Activated T-cell treated with anti-CD3 and anti-CD28 coated beads, Interleukin-2, amount 50 U/mL, for 72 hours (primary cell): ENCODE results near the gene SENP5. TPM values are rescaled to one million over a fixed set of nuclear protein-coding genes. Genes with fewer than 3 reads are reported as not detected.
A peak's percentile ranks its signal among the peaks of the same experiment; 100 is the strongest.
"Not testable (repeated sequence)": the region's sequence is repeated elsewhere in the genome, so short reads cannot be mapped to it uniquely, and the experiment has no call there.

Experiments
- ATAC-seq, 2 donors: fragments of 150-1000 bp; cut with Tn5 transposase; replicated peaks in 1 of 2; 2 replicates each; pipeline ENCODE4 v1.10.0; 2021; ENCODE audit warnings: moderate library complexity in 2 of 2, mild to moderate bottlenecking in 1 of 2
- DNase-seq, 2 donors: peaks; one replicate each; pipeline ENCODE4 v3.0.0; 2021 to 2022; ENCODE audit warnings: mixed read lengths in 1 of 2
- H3K27ac Mint-ChIP-seq: one replicate; pipeline ENCODE4 v1.8.0; 2022; ENCODE audit warnings: mild to moderate bottlenecking, moderate library complexity, mixed read lengths
- H3K27me3 Mint-ChIP-seq: one replicate; pipeline ENCODE4 v1.8.0; 2022; ENCODE audit warnings: low read depth, mixed read lengths
- H3K36me3 Mint-ChIP-seq, 2 donors: one replicate each; pipeline ENCODE4 v1.8.0; 2022; ENCODE audit warnings: mixed read lengths in 2 of 2, mild to moderate bottlenecking in 1 of 2; ENCODE audit not compliant: insufficient read depth in 2 of 2
- H3K4me1 Mint-ChIP-seq: one replicate; pipeline ENCODE4 v1.8.0; 2022; ENCODE audit warnings: low read depth, mixed read lengths
- H3K4me3 Mint-ChIP-seq, 2 donors: one replicate each; pipeline ENCODE4 v1.8.0; 2022; ENCODE audit warnings: mild to moderate bottlenecking in 2 of 2, mixed read lengths in 2 of 2, moderate library complexity in 2 of 2
- H3K9me3 Mint-ChIP-seq, 2 donors: one replicate each; pipeline ENCODE4 v1.8.0; 2022; ENCODE audit warnings: mixed read lengths in 2 of 2
- total RNA-seq, 2 donors: library from RNA; stranded (reverse); gene quantifications; one replicate each; pipeline ENCODE4 v1.2.3, GENCODE V29; 2022

SENP5 gene
- total RNA-seq, 2 donors from 2014 or later = 33.7 to 38.6 TPM

DNA sequence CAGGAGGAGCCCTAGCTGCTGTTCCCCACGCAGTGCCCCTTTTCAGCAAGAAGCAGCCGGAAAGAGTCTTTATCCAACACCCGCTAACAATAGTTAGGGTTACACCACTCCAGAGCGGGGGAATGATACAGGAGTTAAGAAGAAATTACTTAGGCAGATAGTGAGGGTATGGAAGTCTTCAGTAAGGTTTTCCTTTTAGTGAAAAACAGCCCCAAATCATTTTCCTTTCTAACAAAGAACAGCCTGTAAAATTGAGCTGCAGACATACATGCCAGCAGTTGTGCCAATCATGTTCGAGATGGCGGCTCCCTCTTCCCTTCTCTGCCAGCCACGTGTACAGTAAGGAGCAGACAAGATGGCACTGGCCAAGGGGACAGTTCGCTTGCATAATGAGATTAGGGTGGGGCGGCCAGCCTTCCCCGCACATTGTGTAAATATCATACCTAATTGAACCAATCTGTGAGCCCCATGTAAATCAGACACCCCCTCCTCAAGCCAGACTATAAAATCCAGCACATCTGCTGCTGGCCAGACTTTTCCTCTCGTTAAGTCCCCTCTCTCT, 18.5 kb upstream of the SENP5 start:
- no peak overlapping the region for H3K27ac Mint-ChIP-seq
- DNase-seq (no peak), ATAC-seq (no peak)
- no peaks in the 10 kb centered on the region for H3K36me3 Mint-ChIP-seq
- H3K4me3 Mint-ChIP-seq = no peak overlapping the region
- H3K9me3 Mint-ChIP-seq = no peaks in the 10 kb centered on the region
- H3K4me1 Mint-ChIP-seq = no peaks in the 10 kb centered on the region
- peaks cover 5% of the 10 kb centered on the region for H3K27me3 Mint-ChIP-seq

DNA sequence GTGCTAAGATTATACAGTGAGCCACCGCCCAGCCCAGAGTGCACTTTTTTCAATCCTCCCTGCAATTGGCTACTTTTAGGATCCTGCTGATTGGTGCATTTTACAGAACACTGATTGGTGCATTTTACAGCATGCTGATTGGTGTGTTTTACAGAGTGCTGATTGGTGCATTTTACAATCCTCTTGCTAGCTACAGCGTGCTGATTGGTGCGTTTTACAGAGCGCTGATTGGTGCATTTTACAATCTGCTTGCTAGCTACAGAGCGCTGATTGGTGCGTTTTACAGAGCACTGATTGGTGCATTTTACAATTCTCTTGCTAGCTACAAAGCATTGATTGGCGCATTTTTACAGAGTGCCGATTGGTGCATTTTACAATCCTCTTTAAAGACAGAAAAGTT, 4.7 kb upstream of the SENP5 start:
- H3K4me1 Mint-ChIP-seq, H3K36me3 Mint-ChIP-seq, H3K27ac Mint-ChIP-seq, H3K4me3 Mint-ChIP-seq, H3K9me3 Mint-ChIP-seq, H3K27me3 Mint-ChIP-seq, ATAC-seq, DNase-seq: not testable (repeated sequence)

DNA sequence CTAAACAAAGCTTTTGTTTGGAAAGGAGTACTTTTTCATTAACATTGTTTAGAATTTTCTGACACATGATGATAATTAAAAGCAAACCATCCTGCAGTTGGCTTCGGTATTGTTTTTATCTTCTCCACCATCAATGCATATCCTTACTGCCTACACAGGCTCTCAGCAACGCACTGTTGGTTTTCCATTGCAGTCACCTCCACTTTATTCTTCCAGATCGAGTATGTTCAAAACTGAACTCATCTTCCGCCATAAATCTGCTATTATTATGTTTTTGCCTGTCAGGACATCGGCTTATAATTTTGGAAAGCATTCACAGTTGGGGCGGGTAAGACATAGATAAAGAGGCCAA, 589 bp upstream of the SENP5 start:
- Mint-ChIP-seq H3K36me3 (peaks cover 1 to 3% of the 10 kb centered on the region in 2 donors), H3K4me1 (peaks cover 19% of the 10 kb centered on the region), H3K9me3 (peaks cover 0 to 5% of the 10 kb centered on the region in 2 donors), H3K27ac (peak overlapping the region; percentile 92), H3K4me3 (peak overlapping the region; percentile 90 to 91), H3K27me3 (no peaks in the 10 kb centered on the region)
- DNase-seq = no peak
- ATAC-seq = no peak

DNA sequence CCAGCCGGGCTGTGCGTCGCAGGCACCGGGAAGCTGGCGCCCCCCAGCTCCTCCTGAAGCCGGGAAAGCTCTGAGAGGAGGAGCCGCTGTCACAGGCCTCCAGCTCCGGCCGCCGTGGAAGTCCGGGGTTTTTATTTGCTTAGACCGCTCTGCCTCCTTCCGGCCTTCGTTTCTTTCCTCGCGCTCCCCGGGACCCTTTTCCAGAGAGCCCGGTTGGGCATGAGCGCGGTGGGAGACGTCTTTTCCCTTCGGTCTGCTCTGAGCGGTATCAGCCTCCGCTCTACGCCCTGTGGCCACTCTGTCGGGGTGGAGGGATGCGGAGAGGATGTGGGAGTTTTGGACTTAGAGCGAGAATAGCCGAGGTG, 559 bp downstream of the SENP5 start:
- Mint-ChIP-seq H3K4me3 (peak overlapping the region; percentile 91 to 96), H3K9me3 (peaks cover 0 to 1% of the 10 kb centered on the region in 2 donors), H3K4me1 (peaks cover 19% of the 10 kb centered on the region), H3K27ac (peak overlapping the region; percentile 96), H3K27me3 (no peaks in the 10 kb centered on the region), H3K36me3 (peaks cover 1 to 3% of the 10 kb centered on the region in 2 donors)
- ATAC-seq (peak; percentile 13 to 31), DNase-seq (peak; percentile 37 to 39)

DNA sequence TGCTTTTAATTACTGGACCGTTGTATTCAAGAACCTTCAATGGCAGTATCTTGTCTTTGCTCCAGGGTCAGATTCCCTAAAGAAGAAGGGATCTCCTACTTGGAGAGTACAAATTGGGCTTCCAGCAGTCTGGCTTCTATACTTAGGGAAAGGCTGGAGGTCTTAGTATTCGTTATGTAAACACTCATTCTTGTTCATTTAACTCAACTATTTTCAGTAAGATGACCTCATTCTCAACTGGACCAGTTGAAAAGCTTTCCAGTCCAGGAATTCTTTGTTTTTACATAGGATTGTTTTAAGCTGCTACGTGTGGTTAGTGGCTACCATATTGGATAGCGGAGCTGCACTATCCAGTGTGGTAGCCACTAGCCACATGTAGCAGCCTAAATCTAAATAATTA, 4.6 kb downstream of the SENP5 start:
- Mint-ChIP-seq H3K9me3 (no peaks in the 10 kb centered on the region), H3K27me3 (no peaks in the 10 kb centered on the region), H3K36me3 (peaks cover under 1 to 3% of the 10 kb centered on the region in 2 donors), H3K27ac (no peak overlapping the region), H3K4me1 (peaks cover 40% of the 10 kb centered on the region), H3K4me3 (no peak overlapping the region)
- DNase-seq = no peak
- no peak for ATAC-seq

DNA sequence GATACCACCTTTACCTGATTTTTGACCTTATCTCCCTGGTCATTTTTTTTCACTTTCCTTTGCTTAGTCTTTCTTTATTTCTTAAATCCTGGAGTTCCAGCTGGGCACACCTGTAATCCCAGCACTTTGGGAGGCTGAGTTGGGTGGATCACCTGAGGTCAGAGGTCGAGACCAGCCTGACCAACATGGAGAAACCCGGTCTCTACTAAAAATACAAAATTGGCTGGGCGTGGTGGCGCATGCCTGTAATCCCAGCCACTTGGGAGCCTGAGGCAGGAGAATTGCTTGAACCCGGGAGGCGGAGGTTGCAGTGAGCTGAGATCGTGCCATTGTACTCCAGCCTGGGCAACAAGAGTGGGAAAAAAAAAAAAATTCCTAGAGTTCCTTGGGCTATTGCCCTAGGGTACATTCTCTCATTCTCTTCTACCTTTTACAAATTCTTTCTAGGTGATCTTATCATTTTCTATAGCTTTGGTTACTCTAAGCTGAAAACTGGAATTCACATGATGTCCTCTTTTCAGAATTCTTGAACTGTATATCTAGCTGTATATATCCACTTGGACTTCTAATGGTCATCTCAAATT, 6.9 kb downstream of the SENP5 start:
- not testable (repeated sequence) for DNase-seq, H3K27ac Mint-ChIP-seq, H3K4me3 Mint-ChIP-seq, H3K9me3 Mint-ChIP-seq, H3K36me3 Mint-ChIP-seq, ATAC-seq, H3K27me3 Mint-ChIP-seq
- H3K4me1 Mint-ChIP-seq = peaks cover 54% of the 10 kb centered on the region

DNA sequence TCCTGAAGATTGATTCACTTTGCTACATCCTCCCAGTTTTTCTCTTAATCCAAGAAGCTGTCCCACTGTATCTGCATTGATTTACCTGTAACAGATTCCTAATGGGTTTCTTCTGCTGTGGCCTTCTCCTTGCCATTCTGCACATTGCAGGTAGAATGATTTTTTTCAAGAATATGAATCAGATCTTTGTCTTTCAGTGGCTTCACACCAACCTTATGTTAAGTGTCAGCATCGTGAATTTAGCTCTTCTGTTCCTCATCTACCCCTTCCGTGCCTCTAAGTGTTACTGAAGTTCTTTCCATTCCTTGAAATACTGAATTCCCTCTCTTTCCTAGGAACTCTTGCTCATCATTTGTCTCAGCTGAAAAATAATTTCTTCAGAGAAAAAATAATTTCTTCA, 7.5 kb downstream of the SENP5 start:
- H3K9me3 Mint-ChIP-seq = no peaks in the 10 kb centered on the region
- peak overlapping the region; percentile 26 for H3K27ac Mint-ChIP-seq
- peak in 1 of 2 donors; percentile 41 for ATAC-seq
- H3K27me3 Mint-ChIP-seq = no peaks in the 10 kb centered on the region
- H3K36me3 Mint-ChIP-seq = no peaks in the 10 kb centered on the region
- H3K4me3 Mint-ChIP-seq = peak overlapping the region in 1 of 2 donors; percentile 13
- DNase-seq = no peak
- peaks cover 54% of the 10 kb centered on the region for H3K4me1 Mint-ChIP-seq

DNA sequence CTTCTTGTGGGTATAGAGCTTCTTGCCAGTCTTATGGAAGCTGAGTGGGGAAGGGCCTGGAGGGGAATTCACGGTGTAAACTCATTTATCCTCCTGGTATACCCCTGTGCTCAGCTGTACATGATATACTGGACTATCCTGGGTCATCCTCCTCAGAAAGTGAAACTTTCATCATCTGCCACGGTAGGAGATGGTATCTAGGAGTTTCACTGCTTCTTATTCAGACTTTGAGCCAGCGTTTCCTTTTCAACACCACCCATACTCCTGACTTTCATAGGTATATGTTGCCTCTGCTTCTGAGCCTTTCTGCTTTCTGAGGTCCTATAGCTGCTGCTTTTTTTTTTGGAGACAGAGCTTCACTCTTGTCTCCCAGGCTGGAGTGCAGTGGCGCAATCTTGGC, 15.6 kb downstream of the SENP5 start:
- Mint-ChIP-seq H3K36me3 (peaks cover 0 to 7% of the 10 kb centered on the region in 2 donors), H3K4me3 (peak overlapping the region; percentile 43 to 63), H3K27ac (peak overlapping the region; percentile 19), H3K27me3 (no peaks in the 10 kb centered on the region), H3K9me3 (no peaks in the 10 kb centered on the region), H3K4me1 (peaks cover 55% of the 10 kb centered on the region)
- peak; percentile 80 for ATAC-seq
- DNase-seq = peak; percentile 10 to 14

DNA sequence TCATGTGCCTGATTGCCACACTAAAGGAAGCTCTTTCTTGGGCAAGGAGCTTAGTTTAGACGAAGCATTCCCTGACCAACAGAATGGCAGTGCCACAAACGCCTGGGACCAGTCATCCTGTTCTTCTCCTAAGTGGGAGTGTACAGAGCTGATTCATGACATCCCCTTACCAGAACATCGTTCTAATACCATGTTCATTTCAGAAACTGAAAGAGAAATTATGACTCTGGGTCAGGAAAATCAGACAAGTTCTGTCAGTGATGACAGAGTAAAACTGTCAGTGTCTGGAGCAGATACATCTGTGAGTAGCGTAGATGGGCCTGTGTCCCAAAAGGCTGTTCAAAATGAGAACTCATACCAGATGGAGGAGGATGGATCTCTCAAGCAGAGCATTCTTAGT, 18.4 kb downstream of the SENP5 start:
- Mint-ChIP-seq H3K27me3 (no peaks in the 10 kb centered on the region), H3K36me3 (peaks cover 0 to 7% of the 10 kb centered on the region in 2 donors), H3K27ac (peak overlapping the region; percentile 17), H3K4me3 (peak overlapping the region in 1 of 2 donors; percentile 28), H3K9me3 (no peaks in the 10 kb centered on the region), H3K4me1 (peaks cover 65% of the 10 kb centered on the region)
- DNase-seq = peak; percentile 14 to 15
- peak; percentile 80 to 85 for ATAC-seq

DNA sequence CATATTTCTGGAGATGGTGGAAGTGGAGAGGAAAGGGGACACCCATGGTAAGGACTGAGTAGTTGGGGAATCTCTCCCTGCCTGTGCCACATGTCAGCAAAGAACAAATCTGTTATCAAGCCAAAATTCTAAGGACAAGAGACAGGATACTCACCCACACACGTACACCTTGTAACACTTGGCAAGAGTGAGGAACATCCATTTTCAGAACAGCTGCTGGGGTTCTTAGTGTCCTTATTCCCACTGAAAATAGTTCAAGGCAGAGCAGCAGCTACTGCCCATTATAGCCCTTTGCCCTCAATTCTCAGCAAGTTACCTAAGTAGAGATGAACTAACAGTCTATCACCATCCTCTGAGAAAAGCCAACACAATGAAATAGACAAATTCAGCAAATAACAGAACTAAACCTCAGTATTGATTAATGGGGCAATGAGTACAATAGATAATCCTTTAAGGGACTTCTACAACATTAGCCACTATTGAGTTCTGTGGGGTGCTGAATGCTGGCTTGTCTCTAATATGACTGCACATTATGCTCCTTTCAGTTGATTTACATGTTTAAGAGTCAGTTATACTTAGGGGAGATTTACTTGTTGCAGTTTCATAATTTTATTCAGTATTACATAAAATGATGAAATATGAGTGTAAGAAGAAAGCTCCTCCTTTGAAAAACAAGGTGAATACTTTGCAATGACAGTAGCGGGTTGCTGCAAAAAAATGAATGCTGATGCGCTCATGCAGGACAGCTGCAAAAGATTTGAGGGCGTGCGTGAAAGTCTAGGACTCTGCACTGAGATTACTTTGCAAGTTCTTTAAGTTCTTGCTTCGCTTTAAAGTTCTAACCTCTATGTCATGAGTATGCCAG, 22.4 kb downstream of the SENP5 start:
- Mint-ChIP-seq H3K4me3 (no peak overlapping the region), H3K4me1 (peaks cover 44% of the 10 kb centered on the region), H3K27ac (peak overlapping the region; percentile 58), H3K36me3 (peaks cover 2 to 4% of the 10 kb centered on the region in 2 donors), H3K27me3 (no peaks in the 10 kb centered on the region), H3K9me3 (no peaks in the 10 kb centered on the region)
- no peak for DNase-seq
- ATAC-seq = peak in 1 of 2 donors; percentile 32

DNA sequence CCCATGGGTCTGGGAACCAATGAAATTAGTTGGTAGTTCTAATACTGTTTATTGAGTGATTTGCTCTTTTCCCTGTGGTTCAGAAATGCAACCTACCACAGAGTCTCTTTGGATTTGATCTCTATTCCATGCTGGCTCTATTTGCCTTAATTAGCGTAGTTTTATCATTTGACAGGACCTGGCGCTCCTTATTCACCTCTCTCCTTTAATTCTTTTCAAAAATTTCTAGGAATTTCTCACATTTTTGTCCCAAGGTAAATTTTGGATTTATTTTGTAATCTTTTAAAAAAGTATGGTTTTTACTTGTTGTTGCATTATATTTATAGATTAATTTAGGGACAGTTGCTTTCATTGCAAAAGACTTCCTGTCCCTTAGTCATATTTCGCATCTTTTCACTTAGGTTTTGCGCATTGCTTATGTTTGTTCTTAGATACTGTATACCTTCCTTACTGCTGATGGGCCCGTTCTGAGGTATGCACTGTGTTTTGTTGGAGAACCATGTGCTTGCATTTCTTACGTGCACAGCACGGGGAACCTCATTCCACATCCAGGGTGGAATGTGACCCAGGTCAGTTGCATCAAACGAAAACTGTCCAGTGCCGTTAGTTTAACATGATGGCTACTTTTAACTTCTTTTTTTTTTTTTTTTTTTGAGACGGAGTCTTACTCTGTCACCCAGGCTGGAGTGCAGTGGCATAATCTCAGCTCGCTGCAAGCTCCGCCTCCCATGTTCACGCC, 27.0 kb downstream of the SENP5 start:
- Mint-ChIP-seq H3K4me3 (no peak overlapping the region), H3K9me3 (no peaks in the 10 kb centered on the region), H3K4me1 (peaks cover 17% of the 10 kb centered on the region), H3K27ac (no peak overlapping the region), H3K27me3 (no peaks in the 10 kb centered on the region), H3K36me3 (peaks cover 2% of the 10 kb centered on the region in 2 donors)
- DNase-seq (no peak), ATAC-seq (no peak)

DNA sequence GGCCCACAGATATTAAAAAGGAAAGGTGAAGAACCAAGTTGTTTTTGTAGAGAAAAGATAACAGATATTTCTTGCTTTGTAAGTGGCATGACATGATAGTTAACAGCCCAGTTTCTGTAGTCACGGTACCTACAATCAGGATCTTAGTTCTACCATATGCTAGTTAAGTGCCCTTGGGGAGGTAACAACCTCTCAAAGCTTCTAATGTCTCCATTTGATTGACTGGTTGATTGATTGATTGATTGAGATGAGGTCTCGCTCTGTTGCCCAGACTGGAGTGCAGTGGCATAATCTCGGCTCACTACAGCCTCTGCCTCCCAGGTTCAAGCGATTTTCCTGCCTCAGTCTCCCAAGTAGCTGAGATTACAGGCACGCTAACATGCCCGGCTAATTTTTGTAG, 28.5 kb downstream of the SENP5 start:
- no peak overlapping the region for H3K4me3 Mint-ChIP-seq
- DNase-seq (no peak), ATAC-seq (no peak)
- no peaks in the 10 kb centered on the region for H3K27me3 Mint-ChIP-seq
- H3K9me3 Mint-ChIP-seq = no peaks in the 10 kb centered on the region
- H3K36me3 Mint-ChIP-seq = peaks cover 2 to 8% of the 10 kb centered on the region in 2 donors
- no peak overlapping the region for H3K27ac Mint-ChIP-seq
- peaks cover 2% of the 10 kb centered on the region for H3K4me1 Mint-ChIP-seq

DNA sequence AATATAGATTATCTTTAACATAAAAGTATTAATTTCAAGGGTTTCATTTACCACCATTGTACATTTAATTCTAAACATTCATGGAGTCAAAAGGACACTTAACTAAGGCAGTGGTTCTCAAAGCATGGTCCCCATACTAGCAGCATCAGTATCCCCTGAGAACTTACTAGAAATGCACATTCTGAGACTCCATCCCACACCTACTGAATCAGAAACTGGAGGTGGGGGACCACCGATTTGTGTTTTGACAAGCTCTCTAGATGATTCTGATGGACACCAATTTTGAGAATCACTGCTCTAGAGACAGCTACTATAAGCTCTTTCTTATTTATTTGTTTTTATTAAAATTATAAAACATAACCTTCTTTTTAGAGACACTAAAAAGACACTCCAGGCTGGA, 34.0 kb downstream of the SENP5 start:
- peaks cover 8 to 26% of the 10 kb centered on the region in 2 donors for H3K36me3 Mint-ChIP-seq
- no peaks in the 10 kb centered on the region for H3K4me1 Mint-ChIP-seq
- no peak for DNase-seq
- H3K4me3 Mint-ChIP-seq = no peak overlapping the region
- H3K27me3 Mint-ChIP-seq = no peaks in the 10 kb centered on the region
- ATAC-seq = peak in 1 of 2 donors; percentile 51
- H3K27ac Mint-ChIP-seq = no peak overlapping the region
- H3K9me3 Mint-ChIP-seq = no peaks in the 10 kb centered on the region
